SK-N-SH (cell line): ENCODE results near the gene SHB. TPM values are rescaled to one million over a fixed set of nuclear protein-coding genes. Genes with fewer than 3 reads are reported as not detected.

Experiments used
- CTCF ChIA-PET: fragments of 300-600, 350-600 bp; formaldehyde crosslinking; extraction: SDS; loops from one replicate; lab custom pipeline; 2021; lab: Yijun Ruan, JAX
- POLR2A ChIA-PET: fragments of 350-600 bp; sonication (Branson Sonifier 250); formaldehyde crosslinking; extraction: SDS; loops from one replicate; lab custom pipeline; 2020; ENCODE audit warnings: antibody characterized with exemption, inconsistent platforms; lab: Yijun Ruan, JAX
- DNase-seq: peaks from one replicate; pipeline ENCODE4 v3.0.0; 2012
- H2AFZ ChIP-seq: fragments of 200-600 bp; sonication (generic); 2 replicates; pipeline ENCODE4 v1.8.1; 2016; ENCODE audit warnings: antibody characterized with exemption, mild to moderate bottlenecking, low read depth
- H3F3A ChIP-seq: fragments of 200-600 bp; sonication (generic); replicated peaks from 2 replicates; pipeline ENCODE3; 2016; ENCODE audit warnings: antibody characterized with exemption, mild to moderate bottlenecking; ENCODE audit not compliant: insufficient read depth
- H3K27ac ChIP-seq, 2 experiments: fragments of 200-500 bp in 1 of 2; fragments of 200-600 bp in 1 of 2; sonication (Bioruptor generic) in 1 of 2; sonication (generic), shearing (Covaris generic) in 1 of 2; 2 replicates each; pipeline versions ENCODE4 v1.5.1 to v1.6.1; 2014 to 2016; ENCODE audit warnings: low read depth in 2 of 2, inconsistent platforms in 1 of 2, low read length in 1 of 2, mild to moderate bottlenecking in 1 of 2, mixed read lengths in 1 of 2
- H3K27me3 ChIP-seq: fragments of 200-600 bp; sonication (generic), shearing (Covaris generic); 2 replicates; pipeline ENCODE4 v1.6.1; 2016; ENCODE audit warnings: mixed run types; ENCODE audit not compliant: insufficient read depth
- H3K36me3 ChIP-seq, 2 experiments: fragments of 200-500 bp in 1 of 2; fragments of 200-600 bp in 1 of 2; sonication (Bioruptor generic) in 1 of 2; sonication (generic) in 1 of 2; replicated peaks in 1 of 2; 2 replicates each; pipeline versions ENCODE3 to v1.5.1; 2014 to 2016; ENCODE audit warnings: low read length in 1 of 2, mild to moderate bottlenecking in 1 of 2; ENCODE audit not compliant: insufficient read depth in 2 of 2, control insufficient read depth in 1 of 2
- H3K4me1 ChIP-seq, 2 experiments: fragments of 200-500 bp in 1 of 2; fragments of 200-600 bp in 1 of 2; sonication (Bioruptor generic) in 1 of 2; sonication (generic), shearing (Covaris generic) in 1 of 2; 2 replicates each; pipeline versions ENCODE4 v1.5.1 to v1.6.1; 2014 to 2016; ENCODE audit warnings: low read depth in 1 of 2, low read length in 1 of 2, mixed run types in 1 of 2; ENCODE audit not compliant: insufficient read depth in 2 of 2, control insufficient read depth in 1 of 2
- H3K4me2 ChIP-seq: fragments of 200-600 bp; sonication (generic), shearing (Covaris generic); 2 replicates; pipeline ENCODE4 v1.6.1; 2017; ENCODE audit warnings: mixed run types
- H3K4me3 ChIP-seq, 2 experiments: fragments of 200-500 bp in 1 of 2; fragments of 200-600 bp in 1 of 2; sonication (Bioruptor generic) in 1 of 2; sonication (generic), shearing (Covaris generic) in 1 of 2; 2 replicates each; pipeline versions ENCODE4 v1.5.1 to v1.8.1; 2014 to 2016; ENCODE audit warnings: low read depth in 2 of 2, inconsistent platforms in 1 of 2, low read length in 1 of 2, mild to moderate bottlenecking in 1 of 2, mixed read lengths in 1 of 2, moderate library complexity in 1 of 2
- H3K79me2 ChIP-seq: fragments of 200-600 bp; sonication (generic); 2 replicates; pipeline ENCODE4 v1.8.1; 2017; ENCODE audit warnings: mild to moderate bottlenecking; ENCODE audit not compliant: insufficient read depth
- H3K9ac ChIP-seq: fragments of 200-600 bp; sonication (generic); 2 replicates; pipeline ENCODE4 v1.6.1; 2017; ENCODE audit warnings: mixed run types
- H3K9me2 ChIP-seq: fragments of 200-600 bp; sonication (generic); 2 replicates; pipeline ENCODE4 v1.6.1; 2017; ENCODE audit warnings: mixed run types
- H3K9me3 ChIP-seq: fragments of 200-600 bp; sonication (generic); 2 replicates; pipeline ENCODE4 v1.6.1; 2017; ENCODE audit warnings: mixed run types, mild to moderate bottlenecking, moderate library complexity
- H4K20me1 ChIP-seq: fragments of 200-600 bp; sonication (generic); 2 replicates; pipeline ENCODE4 v1.6.1; 2017; ENCODE audit warnings: mild to moderate bottlenecking, mixed run types; ENCODE audit not compliant: insufficient read depth
- CHD2 ChIP-seq: fragments of 150-350 bp; IDR thresholded peaks from 2 replicates; pipeline ENCODE4 v1.6.1; 2018; ENCODE audit warnings: low read length; ENCODE audit not compliant: partially characterized antibody
- CTCF ChIP-seq: fragments of 200-600 bp; sonication (generic); IDR thresholded peaks from 2 replicates; pipeline ENCODE4 v1.6.1; 2017; ENCODE audit warnings: antibody characterized with exemption, mild to moderate bottlenecking, moderate library complexity
- EP300 ChIP-seq, 2 experiments: IDR thresholded peaks; 2 replicates each; pipeline versions ENCODE4 v1.4.0 to v1.6.1; 2012; ENCODE audit warnings: borderline replicate concordance in 1 of 2, low read depth in 1 of 2, low read length in 1 of 2
- EZH2phosphoT487 ChIP-seq: fragments of 200-600 bp; sonication (generic); IDR thresholded peaks from 2 replicates; pipeline ENCODE4 v1.6.1; 2017; ENCODE audit warnings: low read depth, mixed run types, mild to moderate bottlenecking, antibody characterized with exemption, moderate library complexity, borderline replicate concordance
- MAX ChIP-seq: IDR thresholded peaks from 2 replicates; pipeline ENCODE4 v1.4.0; 2012; ENCODE audit warnings: low read depth
- MXI1 ChIP-seq: IDR thresholded peaks from 2 replicates; pipeline ENCODE4 v1.6.1; 2012; ENCODE audit warnings: mild to moderate bottlenecking, low read depth, low read length, improper control_type of control experiment
- NFIC ChIP-seq: IDR thresholded peaks from 2 replicates; pipeline ENCODE4 v1.4.0; 2012; ENCODE audit warnings: borderline replicate concordance
- POLR2AphosphoS5 ChIP-seq: IDR thresholded peaks from 2 replicates; pipeline ENCODE4 v1.6.1; 2012; ENCODE audit warnings: low read depth, low read length
- RCOR1 ChIP-seq: fragments of 150-350 bp; IDR thresholded peaks from 2 replicates; pipeline ENCODE4 v1.6.1; 2017; ENCODE audit warnings: antibody characterized with exemption, low read length
- RFX5 ChIP-seq: IDR thresholded peaks from 2 replicates; pipeline ENCODE4 v1.6.1; 2012; ENCODE audit warnings: mild to moderate bottlenecking, improper control_type of control experiment, low read length
- RXRA ChIP-seq: IDR thresholded peaks from 2 replicates; pipeline ENCODE4 v1.4.0; 2012; ENCODE audit warnings: low read depth, mild to moderate bottlenecking, borderline replicate concordance
- SIN3A ChIP-seq: IDR thresholded peaks from 2 replicates; pipeline ENCODE4 v1.6.1; 2012; ENCODE audit warnings: low read depth, mild to moderate bottlenecking, low read length, moderate library complexity, borderline replicate concordance
- TCF12 ChIP-seq: IDR thresholded peaks from 2 replicates; pipeline ENCODE4 v1.4.0; 2012
- TEAD4 ChIP-seq: IDR thresholded peaks from 2 replicates; pipeline ENCODE4 v1.4.0; 2012; ENCODE audit warnings: mild to moderate bottlenecking, borderline replicate concordance; ENCODE audit not compliant: insufficient read depth
- USF1 ChIP-seq: IDR thresholded peaks from 2 replicates; pipeline ENCODE4 v1.4.0; 2012; ENCODE audit warnings: low read depth, borderline replicate concordance
- USF2 ChIP-seq: fragments of 150-350 bp; IDR thresholded peaks from 2 replicates; pipeline ENCODE4 v1.6.1; 2017; ENCODE audit warnings: antibody characterized with exemption, low read length, low read depth, borderline replicate concordance
- WGBS: methylation state at CpG from one replicate; pipeline ENCODE4 v1.1.6; 2017; ENCODE audit warnings: low lambda C conversion rate; 5-methylcytosine and 5-hydroxymethylcytosine counted together
- polyA plus RNA-seq, 3 experiments: library from polyadenylated mRNA; depleted of rRNA; stranded (reverse); fragments of >200 nt; gene quantifications; 2 replicates each; pipeline ENCODE4 v1.2.3, GENCODE V29; 2012
- TF ChIP-seq, protein P1 (sequence below): IDR thresholded peaks from 2 replicates; pipeline ENCODE4 v1.6.1; 2012; ENCODE audit warnings: mild to moderate bottlenecking, low read depth, low read length, moderate library complexity
- TF ChIP-seq, protein P2 (sequence below): fragments of 150-350 bp; IDR thresholded peaks from 2 replicates; pipeline ENCODE4 v1.6.1; 2016; ENCODE audit warnings: mild to moderate bottlenecking, low read depth, low read length
- TF ChIP-seq, protein P3 (sequence below): IDR thresholded peaks from 2 replicates; pipeline ENCODE4; 2012

SHB gene
- polyA plus RNA-seq, 1 of the 3 experiments (the other 2 are of a cell fraction): 26.0 TPM

GRCh38 chr9:37946041-37946440 is 123.0 kb downstream of the SHB start:
- Histone ChIP-seq H3K9ac (no peak overlapping the region), H3K79me2 (peaks cover 66% of the 10 kb centered on the region; the same call in 1 of the 2 replicates), H3K27me3 (no peaks in the 10 kb centered on the region), H3F3A (peaks cover 36% of the 10 kb centered on the region), H3K4me3 (no peak overlapping the region), H2AFZ (no peak overlapping the region), H3K36me3 (peaks cover 9 to 37% of the 10 kb centered on the region in 2 experiments), H3K9me3 (no peaks in the 10 kb centered on the region), H3K27ac (peak overlapping the region; percentile 88 to 100; a peak in 2 of 4 replicates), H3K9me2 (no peaks in the 10 kb centered on the region), H3K4me1 (peaks cover 41 to 65% of the 10 kb centered on the region in 2 experiments), H3K4me2 (no peak overlapping the region), H4K20me1 (no peaks in the 10 kb centered on the region)
- TF ChIP-seq EP300 (IDR thresholded peaks at IDR 0.05; ENCODE audit: borderline replicate concordance in 1 of 2, low read depth in 1 of 2, low read length in 1 of 2): no peak
- TF ChIP-seq RXRA: no peak
- no peak for TF ChIP-seq MAX
- TF ChIP-seq, protein P1, sequence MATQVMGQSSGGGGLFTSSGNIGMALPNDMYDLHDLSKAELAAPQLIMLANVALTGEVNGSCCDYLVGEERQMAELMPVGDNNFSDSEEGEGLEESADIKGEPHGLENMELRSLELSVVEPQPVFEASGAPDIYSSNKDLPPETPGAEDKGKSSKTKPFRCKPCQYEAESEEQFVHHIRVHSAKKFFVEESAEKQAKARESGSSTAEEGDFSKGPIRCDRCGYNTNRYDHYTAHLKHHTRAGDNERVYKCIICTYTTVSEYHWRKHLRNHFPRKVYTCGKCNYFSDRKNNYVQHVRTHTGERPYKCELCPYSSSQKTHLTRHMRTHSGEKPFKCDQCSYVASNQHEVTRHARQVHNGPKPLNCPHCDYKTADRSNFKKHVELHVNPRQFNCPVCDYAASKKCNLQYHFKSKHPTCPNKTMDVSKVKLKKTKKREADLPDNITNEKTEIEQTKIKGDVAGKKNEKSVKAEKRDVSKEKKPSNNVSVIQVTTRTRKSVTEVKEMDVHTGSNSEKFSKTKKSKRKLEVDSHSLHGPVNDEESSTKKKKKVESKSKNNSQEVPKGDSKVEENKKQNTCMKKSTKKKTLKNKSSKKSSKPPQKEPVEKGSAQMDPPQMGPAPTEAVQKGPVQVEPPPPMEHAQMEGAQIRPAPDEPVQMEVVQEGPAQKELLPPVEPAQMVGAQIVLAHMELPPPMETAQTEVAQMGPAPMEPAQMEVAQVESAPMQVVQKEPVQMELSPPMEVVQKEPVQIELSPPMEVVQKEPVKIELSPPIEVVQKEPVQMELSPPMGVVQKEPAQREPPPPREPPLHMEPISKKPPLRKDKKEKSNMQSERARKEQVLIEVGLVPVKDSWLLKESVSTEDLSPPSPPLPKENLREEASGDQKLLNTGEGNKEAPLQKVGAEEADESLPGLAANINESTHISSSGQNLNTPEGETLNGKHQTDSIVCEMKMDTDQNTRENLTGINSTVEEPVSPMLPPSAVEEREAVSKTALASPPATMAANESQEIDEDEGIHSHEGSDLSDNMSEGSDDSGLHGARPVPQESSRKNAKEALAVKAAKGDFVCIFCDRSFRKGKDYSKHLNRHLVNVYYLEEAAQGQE: no peak
- no peak for TF ChIP-seq SIN3A
- TF ChIP-seq NFIC: no peak
- no peak for TF ChIP-seq TCF12
- TF ChIP-seq USF1: no peak
- TF ChIP-seq RFX5: no peak
- TF ChIP-seq, protein P2, sequence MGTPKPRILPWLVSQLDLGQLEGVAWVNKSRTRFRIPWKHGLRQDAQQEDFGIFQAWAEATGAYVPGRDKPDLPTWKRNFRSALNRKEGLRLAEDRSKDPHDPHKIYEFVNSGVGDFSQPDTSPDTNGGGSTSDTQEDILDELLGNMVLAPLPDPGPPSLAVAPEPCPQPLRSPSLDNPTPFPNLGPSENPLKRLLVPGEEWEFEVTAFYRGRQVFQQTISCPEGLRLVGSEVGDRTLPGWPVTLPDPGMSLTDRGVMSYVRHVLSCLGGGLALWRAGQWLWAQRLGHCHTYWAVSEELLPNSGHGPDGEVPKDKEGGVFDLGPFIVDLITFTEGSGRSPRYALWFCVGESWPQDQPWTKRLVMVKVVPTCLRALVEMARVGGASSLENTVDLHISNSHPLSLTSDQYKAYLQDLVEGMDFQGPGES: no peak
- TF ChIP-seq USF2: no peak
- no peak for TF ChIP-seq CTCF
- TF ChIP-seq TEAD4: no peak
- TF ChIP-seq EZH2phosphoT487: no peak
- TF ChIP-seq RCOR1: no peak
- TF ChIP-seq MXI1: no peak
- TF ChIP-seq, protein P3, sequence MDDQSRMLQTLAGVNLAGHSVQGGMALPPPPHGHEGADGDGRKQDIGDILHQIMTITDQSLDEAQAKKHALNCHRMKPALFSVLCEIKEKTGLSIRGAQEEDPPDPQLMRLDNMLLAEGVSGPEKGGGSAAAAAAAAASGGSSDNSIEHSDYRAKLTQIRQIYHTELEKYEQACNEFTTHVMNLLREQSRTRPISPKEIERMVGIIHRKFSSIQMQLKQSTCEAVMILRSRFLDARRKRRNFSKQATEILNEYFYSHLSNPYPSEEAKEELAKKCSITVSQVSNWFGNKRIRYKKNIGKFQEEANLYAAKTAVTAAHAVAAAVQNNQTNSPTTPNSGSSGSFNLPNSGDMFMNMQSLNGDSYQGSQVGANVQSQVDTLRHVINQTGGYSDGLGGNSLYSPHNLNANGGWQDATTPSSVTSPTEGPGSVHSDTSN: no peak
- TF ChIP-seq CHD2: no peak
- no peak for TF ChIP-seq POLR2AphosphoS5
- WGBS: 80% methylated on average over 1 of the region's 8 CpGs
- ChIA-PET CTCF (no interaction called here), POLR2A (no interaction called here)
- no peak for DNase-seq
